GM12872 (cell line): ENCODE results near the gene HOXB1.

Source experiments
- TF ChIP-seq, protein P1 (sequence below): IDR thresholded peaks from 3 replicates; pipeline ENCODE4 v1.5.1; 2011; ENCODE audit warnings: low read depth, mild to moderate bottlenecking, low read length, moderate library complexity; ENCODE audit not compliant: insufficient read depth

The HOXB1 gene

DNA sequence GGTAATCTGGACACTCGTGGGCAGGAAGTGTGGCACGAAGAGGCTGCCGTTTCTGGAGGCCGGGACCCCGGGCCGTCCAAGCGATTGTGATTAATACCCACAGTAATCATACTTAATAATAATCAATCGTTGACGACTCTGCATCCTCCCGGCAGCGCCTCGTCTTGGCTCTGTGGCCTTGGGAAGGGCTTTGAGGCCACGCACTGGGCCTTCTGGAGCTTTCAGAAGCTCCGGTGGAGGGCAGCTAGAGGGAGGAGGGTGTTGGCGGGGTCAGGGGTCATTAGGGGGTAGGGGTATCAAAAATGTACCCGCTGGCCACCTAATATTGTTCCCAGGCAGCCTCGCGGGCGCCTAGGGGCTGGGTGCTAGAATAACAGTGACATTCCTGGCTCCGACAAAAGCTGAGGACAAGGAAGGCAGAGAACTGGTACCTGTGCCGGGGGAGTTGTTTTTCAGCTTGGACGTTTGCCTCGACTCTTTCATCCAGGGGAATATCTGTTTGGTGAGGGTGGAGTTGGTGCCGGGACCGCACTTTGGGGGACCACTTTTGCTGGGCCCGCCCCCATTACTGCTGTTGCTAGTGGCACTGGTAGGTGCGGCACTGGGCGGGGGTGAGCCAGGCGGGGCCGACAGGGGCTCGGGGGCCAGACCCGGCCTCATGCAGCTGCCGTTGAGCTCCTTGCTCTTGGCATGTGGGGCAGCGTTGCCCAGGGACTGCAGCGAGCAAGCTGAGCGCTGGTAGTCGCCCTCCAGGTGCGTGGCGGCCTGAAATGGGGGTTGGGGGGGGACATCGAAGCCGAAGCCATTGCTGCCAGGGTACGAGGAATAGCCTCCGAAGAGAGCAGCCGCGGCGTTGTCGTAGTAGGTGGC, 21.0 kb upstream of the HOXB1 start:
- TF ChIP-seq, protein P1, sequence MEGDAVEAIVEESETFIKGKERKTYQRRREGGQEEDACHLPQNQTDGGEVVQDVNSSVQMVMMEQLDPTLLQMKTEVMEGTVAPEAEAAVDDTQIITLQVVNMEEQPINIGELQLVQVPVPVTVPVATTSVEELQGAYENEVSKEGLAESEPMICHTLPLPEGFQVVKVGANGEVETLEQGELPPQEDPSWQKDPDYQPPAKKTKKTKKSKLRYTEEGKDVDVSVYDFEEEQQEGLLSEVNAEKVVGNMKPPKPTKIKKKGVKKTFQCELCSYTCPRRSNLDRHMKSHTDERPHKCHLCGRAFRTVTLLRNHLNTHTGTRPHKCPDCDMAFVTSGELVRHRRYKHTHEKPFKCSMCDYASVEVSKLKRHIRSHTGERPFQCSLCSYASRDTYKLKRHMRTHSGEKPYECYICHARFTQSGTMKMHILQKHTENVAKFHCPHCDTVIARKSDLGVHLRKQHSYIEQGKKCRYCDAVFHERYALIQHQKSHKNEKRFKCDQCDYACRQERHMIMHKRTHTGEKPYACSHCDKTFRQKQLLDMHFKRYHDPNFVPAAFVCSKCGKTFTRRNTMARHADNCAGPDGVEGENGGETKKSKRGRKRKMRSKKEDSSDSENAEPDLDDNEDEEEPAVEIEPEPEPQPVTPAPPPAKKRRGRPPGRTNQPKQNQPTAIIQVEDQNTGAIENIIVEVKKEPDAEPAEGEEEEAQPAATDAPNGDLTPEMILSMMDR = no peak

DNA sequence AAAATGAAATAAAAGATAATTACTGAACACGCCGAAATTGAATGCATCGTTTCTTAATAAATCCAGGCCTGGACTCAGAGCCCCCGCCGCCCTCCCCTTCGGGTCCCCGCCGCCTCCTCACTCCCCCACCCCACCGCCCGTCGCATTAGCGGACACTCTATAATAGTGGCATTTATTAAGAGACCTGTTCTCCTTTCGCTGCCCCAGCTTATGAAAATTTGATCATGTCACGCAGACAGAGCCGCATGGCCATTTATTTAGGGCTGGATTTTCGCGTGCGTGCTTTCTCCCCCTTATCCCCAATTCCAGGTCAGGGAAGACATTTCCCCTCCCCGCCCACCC, 20.4 kb upstream of the HOXB1 start:
- TF ChIP-seq, protein P1 = no peak

DNA sequence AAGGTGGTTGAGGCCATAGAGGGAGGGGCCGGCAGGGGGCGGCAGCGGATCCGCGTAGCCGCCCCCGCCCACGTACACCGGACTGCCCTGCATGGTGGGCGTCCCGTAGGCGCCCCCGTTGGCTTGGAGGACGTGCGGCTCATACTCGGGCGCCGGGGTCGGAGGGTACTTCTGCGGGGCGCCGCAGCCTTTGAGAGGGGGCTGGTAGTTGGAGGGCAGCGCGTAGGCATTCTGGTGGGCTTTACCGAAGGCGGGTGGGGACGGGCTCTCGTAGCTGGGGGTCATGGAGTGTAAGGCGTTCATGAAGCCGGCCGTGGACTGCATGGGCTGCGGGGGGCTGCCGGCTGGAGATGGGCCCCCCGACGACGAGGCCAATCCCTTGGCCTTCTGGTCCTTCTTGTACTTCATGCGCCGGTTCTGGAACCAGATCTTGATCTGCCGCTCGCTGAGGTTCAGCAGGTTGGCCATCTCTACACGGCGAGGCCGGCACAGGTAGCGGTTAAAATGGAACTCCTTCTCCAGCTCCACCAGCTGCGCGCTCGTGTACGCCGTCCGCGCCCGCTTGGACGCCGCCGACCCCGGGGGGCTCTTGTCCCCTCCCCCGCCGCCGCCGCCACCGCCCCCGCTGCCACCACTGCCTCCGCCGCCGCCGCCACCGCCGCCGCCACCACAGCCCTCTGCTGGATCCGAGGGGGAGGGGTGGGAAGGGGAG, 19.8 kb upstream of the HOXB1 start:
- TF ChIP-seq, protein P1 = no peak

DNA sequence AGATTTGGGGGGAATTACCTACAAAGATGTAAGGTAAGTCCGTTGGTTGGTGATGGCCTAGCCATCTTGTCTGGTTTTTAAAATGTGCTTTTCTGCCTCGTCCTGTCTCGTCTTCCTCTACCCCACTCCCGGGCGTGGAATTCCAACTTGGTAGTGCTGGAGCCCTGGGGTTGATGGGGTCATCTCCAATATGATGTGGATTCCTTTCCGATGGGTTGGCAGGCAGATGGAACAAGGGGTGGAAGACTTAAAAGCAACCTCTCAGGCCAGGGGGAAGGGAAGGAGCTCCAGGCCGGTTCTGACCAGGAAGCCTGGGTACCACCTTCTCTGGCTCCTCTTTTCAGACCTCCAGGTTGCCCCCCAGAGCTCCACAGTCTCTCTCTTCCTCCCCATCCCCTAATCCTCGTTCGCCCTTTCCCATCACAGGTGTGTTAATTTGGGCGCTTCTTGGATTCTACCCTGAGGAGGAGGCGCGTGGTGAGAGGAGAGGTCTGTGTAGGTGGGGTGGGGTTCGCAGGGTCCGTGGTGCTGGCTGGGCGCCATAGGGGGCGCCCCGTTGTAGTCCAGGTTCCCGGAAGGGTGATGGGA, 19.2 kb upstream of the HOXB1 start:
- TF ChIP-seq, protein P1 = no peak

DNA sequence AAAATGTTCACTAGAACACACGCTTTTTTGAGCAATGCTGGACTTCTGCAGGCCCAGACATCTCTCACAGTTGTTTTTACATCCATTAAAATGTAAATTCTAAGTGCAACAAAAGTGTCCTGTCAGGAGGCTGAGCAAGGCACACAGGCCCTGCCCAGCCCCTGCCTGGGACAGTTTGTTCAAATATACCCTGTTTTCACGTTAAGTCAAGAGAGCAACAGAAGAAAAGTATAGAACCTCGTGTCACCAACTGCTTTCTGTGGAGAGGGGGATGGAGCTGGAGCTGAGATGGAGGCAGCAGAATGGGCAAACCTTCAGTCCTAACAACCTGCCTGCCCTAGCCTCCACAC, 18.4 kb upstream of the HOXB1 start:
- TF ChIP-seq, protein P1 = no peak

DNA sequence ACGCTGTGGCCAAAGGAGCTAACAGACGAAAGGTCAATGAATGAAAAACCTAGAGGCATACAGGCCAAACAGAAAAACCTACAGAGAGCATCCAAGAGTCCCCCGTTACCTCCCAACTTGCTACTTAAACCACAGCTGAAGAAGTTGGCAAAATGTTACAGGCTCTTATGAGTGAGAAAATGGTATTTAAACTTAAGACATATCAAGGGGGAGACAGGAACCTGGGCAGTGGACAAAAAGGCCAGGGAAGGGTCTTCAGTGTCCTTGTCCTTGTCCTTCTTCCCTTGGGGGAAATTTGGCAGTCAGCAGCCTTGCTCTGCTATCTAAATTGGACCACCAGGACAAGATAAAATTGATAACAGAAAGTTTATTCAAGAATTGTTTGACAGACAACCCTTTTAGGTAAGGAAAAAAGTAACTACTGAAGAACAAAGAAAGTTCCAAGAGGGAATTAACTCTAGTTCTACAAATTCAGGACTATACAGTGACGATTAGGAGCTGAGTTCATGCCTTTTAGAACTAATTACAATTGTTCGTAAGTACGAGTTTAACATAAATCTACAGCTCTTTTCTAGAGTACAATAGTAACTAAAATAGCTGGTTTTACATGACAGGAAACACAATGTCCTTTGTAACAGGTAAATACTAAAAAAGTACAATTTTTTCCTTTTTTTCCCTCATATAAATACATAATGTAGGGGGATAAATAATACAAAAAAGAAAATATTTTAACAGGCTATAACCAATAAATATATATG, 17.9 kb upstream of the HOXB1 start:
- TF ChIP-seq, protein P1 = no peak
